GM21786 (cell line): ENCODE measurements around the gene LRRC32.
A peak's percentile ranks its signal among the peaks of the same experiment; 100 is the strongest.
"Not testable (repeated sequence)": the region's sequence is repeated elsewhere in the genome, so short reads cannot be mapped to it uniquely, and the experiment has no call there.

Experiments
- ATAC-seq: cut with Tn5 transposase; IDR thresholded peaks from one replicate; pipeline ENCODE4 v1.9.1; 2021; ENCODE audit not compliant: unreplicated experiment

LRRC32 gene

DNA sequence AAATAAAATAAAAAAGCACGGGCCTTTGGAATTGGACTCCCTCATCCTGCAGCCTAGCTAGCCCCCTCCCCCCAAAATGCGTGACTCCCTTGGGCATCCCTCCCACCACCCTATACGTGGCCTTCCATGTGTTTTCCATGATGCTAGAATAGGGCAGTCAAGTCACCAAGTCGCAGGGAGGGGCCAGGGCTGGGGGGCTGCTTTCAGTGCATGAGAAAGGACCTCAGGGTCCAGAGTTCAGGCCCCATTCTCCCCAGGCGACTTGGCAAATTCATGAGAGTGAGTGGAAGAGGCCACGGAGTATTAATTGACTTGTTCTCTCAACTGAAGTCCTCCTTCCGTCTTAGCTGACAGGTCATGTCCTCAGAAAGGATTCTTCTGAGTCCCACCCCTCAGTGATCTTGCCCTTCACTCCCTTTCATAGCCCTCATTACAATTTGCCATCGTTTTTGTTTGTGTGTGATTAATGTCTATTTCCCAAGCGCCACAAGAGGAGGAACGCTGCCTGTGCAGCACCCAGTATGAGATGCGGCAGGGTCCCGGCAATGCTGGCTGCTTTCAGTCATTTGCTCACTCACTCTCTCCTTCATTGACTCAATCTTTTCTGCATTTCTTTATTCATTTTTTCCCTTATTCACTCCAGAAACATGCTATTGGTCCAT is 17.4 kb downstream of the LRRC32 start:
- ATAC-seq = no peak

DNA sequence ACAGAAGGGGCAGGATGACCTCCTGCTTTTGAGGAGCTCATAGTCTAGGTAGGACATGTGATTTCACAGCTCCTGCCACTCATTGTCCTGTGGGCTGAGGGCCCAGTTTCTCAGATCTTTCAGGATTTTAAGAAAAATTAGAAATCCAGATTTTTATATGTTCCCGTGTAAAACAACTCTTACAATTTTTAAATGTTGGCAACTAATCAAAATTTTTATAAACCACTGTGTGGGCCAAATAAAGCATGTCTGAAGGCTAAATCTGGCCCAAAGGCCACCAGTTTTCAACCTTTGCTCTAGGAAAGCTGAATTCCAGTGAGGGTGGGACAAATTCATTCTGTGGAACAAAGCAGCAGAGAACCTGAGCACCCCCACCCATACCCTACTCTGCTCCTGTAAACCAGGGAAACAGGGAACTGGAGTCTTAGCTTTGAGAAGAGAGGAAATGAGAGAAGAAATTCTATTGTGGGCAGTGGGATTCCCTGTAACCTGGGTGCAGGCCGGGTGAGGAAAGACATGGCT is 20.6 kb downstream of the LRRC32 start:
- no peak for ATAC-seq

DNA sequence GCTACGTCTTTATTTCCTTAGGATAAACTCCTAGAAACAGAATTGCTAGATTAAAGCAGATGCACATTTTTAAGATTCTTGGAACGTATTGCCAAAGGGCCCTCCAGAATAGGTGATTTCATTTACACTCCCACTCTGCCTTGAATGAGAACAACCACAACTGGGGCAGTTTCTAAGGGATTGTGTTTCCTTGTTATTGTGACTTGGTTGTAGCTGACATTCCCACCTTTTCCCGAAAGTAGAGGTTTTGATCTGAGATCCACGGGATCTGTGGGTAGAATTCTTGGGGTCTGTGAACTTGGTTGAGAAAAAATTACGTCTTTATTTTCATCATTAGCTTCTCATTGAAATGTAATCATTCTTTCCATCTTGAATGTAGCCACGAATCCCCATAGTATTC is 21.5 kb downstream of the LRRC32 start:
- ATAC-seq = no peak

DNA sequence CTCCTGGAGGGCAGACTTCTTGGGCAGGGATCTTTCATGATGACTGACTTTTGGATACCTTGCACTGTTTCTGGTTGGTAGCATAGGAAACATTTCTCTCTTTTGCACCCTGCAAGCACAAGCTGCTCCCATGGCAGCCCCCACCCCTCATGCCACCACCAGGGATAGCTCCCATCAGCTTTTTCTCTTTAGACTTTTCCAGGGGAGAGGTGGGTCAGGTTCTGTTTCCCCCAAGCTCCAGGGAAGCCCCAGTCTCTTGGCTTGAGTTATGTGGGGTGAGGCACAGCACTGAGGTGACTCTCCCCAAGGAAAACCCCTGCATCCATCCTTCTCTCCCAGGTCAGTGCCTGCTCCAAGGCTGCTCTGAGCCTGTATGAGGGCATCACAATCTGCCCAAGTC is 22.5 kb downstream of the LRRC32 start:
- no peak for ATAC-seq

DNA sequence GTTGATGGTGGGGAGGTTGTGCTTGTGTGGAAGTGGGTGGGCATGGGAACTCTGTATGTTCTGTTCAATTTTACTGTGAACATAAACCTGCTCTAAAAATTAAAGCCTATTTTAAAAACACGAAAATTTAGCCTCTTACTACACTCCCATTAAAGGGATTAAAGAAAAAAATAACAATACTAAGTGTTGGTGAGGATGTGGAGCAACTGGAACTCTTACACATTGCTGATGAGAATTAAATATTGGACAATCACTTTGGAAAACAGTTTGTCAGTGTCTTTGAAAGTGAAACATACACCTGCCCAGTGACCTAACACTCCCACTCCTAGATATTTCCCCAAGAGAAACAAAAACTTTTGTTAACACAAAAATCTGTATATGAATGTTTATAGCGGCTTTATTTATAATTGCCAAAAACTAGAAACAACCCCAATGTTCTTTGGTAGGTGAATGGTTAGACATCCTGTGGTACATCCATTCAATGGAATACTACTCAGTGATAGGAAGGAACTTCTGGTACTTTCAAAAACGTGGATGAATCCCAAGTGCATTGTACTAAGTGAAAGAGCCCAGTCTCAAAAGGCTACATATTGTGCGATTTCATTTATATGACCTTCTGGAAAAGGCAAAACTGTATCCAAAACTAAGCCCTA is 23.5 kb downstream of the LRRC32 start:
- no peak for ATAC-seq

DNA sequence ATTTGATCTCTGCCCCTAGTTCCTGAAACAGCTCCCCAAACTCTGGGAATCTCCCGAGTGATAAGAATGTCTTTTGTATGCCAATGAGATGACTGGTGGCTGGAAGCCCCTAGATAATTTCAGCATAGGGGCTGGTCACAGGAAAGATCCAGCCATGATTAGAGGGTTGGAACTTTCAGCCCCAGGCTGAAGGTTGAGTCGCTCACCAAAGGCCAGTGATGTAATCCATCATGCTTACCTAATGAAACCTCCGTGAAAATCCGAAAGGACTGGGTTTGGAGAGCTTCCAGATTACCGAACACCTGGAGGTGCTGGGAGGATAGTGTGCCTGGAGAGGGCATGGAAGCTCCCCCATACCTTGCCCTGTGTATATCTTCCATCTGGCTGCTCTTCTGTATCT is 26.0 kb downstream of the LRRC32 start:
- ATAC-seq = no peak

DNA sequence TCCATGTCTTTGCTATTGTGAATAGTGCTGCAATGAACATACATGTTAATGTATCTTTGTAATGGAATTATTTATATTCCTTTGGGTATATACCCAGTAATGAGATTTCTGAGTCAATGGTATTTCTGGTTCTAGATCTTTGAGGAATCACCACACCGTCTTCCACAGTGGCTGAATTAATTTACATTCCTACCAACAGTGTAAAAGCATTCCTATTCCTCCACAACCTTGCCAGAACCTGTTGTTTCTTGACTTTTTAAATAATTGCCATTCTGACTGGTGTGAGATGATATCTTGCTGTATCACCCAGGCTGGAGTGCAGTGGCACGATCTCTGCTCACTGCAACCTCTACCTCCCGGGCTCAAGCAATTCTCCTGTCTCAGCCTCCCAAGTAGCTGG is 26.8 kb downstream of the LRRC32 start:
- ATAC-seq = not testable (repeated sequence)

DNA sequence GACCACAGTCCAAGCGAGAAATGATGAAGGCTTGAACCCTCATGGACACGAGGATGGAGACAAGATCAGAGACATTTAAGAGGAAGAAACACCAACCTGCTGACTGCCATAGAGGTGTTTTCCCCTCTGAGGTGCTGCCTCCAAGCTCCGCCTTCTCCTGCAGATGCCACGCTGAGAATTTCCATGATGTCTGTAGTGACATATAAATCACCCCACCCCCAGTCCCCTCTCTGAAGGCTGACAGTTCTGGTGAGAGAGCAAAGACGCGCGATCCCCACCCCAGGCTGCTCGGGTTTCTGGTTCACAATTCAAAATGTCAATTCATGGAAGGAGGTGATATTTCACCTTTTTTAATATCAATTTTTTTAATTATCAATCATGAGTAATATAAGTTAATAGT is 28.2 kb downstream of the LRRC32 start:
- no peak for ATAC-seq

DNA sequence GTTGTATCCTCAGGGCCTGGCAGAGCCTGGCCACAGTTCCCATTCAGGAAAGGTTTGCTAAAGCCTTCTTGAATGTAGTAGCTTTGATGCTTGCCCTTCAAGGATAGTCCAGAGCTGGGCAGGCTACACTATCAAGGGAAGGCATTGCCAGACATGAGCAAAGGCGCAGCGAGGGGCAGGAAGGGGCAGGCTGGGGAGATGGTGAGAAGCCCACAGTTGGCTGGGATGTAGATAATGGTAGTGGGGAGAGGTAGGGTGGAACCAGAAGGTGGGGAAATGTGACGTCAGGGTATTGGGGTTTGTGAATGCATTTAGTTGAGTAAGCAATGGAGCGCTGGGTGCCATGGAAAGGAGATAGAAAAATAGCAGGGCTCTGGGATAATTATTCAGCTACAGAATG is 28.6 kb downstream of the LRRC32 start:
- ATAC-seq = no peak

DNA sequence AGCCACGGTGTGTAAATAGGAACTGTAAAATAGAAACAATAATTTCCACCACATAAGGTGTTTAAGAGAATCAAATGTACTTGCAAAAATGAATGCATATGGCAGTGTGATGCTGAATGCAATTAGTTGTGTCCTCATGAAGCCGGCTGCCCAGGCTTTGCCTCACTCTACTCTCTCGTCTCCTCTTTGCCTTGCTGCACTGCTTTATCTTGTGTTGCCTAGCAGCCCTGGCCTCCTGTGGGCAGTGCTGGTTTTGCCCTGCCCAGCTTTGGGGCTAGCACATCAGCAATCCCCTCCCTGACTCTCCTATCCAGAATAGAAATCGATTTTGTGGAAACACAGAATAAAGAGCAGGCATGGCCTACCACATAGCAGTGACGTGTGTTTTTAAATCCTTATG is 30.0 kb downstream of the LRRC32 start:
- ATAC-seq = no peak

DNA sequence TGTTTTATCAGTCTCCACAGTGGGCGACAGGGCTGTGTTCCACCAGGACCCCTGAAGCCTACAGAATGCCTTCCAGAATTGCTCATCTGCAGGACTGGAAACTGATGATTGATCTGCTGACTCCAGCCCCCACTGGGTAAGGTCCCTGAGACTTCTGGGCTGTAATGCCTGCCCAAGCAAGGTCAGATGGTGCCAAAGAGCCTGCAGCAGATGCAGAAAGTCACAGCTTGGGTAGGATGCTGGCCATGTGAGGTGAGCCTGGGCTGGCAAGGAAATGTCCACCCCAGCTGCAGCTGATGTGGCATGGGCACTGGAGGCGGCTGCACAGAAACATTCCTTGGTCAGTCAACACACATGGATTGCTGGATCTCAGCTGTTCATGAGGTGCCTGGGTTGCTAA is 30.9 kb downstream of the LRRC32 start:
- ATAC-seq = no peak

DNA sequence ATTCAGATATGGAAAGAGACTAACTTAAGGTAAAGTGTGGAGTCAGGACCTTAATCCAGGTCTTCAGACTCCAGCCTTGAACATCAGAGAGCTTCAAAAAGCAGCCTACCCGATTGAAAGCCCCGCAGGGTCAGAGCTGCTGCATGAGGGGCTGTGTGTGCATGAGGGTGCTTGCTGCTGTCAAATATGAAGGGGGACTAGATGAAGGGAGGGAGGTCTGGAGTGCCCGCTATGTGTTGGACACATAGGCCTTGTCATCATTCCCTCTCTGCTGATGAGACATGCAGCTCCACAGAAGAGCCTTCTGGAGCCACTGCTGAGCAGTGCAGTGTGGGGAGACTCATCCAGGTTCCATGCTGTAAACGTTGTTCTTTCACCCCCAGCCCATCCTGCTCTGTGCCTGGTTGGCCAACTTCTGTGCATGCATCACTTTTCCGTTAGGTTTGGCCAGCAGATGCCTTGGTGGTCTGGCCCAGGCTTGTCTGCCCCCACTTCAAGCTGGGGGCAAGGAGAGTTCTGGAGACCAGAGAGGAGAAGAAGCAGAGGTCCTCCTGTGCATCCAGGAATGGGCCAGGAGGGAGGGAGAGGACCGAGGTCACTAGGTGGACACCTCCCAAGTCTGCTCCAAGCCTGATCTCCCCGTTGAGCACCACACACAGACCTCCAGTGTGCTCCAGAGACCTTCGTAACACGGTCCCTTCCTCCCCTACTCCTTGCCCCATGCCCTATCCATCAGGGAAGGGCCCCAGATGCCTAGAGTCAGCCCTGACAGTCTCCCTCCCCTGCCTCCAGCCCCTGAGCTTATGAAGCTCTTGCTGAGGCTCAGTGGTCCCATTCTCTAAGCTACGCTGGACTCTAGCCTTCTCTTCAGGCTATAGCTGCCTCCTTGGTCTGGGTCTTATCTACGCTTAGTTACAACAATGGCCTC is 32.0 kb downstream of the LRRC32 start:
- ATAC-seq = no peak

DNA sequence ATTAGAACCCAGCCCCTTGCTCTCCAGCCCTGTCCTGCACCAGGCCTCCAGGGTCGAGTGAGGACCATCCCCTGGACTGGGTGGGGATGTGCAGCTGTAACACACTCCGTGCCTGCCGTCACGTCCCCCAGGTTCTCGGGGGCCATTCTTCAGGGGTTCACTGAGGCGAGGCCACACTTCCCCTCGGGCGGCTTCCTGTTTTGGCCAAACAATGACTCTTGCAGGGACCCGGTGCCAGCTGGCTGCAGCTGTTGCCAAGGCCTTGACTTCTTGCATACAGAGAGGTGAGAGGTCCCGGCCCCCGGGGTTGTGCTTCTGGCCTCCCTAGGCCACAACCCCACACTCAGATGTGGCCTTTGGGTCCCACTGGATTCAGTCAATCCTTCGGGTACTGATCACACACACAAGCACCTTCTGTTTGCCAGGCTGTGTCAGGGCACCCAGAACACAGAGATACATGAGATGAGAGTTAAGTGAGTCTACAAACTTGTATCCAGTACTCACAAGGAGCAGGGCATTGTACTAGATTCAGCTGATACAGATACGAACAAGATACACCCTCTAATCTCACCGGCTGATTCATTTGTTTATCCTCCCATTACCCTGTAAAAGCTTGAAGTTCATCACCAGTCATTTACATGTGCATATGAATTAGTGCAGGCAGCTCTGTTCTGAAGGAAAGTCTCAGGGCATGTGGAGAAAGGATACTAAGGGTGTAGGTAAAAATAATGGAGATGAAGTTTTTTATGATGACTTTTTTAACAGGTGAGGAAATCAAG is 32.9 kb downstream of the LRRC32 start:
- ATAC-seq = peak; percentile 94

DNA sequence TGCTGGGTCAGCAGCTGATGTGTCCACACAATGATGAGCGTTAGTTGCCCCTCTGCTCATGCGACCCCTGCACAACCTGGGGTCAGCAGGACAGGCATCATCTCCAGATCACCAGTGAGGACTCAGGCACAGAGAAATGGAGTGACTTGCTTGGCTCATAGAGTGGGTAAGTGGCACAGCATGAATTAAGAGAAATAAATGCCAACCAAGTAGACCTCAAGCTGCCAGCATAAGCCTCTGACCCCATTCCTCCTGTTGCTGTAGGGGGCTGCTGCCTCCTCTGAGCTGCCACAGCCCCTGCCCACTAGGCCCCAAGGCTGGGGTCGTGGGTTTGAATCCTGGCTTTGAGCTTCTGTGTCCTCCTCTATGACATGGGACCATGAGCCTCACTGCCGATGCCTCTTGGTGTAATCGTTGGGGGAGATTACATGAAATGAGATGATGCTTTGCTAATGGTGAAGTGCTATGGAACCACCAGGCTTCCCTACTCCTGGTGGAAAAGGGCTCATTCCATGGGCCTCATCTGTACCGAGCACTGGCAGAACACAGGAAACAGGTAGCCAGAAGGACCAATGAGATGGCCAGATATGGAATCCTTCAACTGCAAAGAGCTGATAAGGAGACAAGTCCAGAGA is 33.6 kb downstream of the LRRC32 start:
- ATAC-seq = no peak

DNA sequence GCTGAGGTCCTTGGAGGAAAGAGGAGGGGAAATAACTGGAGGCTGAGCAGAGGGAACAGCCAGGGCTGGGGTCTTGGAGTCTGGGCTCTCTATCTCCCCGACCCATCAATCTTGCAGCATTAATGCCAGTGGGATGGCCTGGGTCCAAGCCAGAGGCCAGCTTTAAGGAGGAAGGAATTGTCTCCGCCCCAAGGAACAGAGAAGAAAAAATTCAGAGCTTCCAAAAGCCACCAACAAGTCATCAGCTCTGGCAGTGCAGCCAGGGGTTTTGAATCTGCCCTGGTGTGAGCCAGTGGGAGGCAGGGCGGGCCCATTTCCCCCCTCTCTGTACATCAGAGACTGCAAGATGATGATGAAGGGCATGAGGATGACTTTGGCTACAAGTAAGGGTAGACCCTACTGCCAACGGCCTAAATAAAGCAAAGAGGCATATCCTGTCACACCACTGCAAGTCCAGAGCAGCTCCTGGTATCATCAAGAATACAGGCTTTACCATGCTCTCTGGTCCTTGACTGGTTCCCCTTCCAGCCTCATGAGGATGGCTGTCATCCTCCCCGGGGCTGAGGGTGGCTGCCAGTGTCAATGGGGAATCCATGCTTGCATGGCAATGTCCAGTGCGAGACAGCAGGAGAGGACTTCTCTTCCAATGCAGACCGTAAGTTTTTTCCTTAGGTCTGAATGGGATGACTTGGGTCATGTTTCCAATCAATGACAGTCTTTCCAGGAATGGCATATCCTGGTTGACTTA is 34.4 kb downstream of the LRRC32 start:
- no peak for ATAC-seq

DNA sequence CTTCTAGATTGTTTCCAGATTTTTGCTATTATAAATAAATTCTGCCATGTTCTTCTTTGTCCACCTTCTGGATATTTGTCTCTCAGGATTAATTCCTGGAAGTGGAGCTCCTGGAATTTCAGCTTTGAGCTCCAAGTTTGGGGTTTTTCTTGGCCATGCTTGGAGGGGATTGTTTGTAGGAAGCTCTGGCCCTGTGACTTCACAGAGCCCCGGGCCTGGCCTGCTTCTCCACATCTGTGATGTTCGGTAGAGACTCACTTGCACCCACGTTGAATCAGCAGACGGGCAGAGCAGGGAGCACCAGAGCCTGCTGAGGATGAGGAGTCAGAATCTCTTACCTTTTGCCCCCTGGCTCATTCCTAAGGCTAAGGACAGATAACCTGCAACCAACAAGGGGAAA is 35.7 kb downstream of the LRRC32 start:
- no peak for ATAC-seq

DNA sequence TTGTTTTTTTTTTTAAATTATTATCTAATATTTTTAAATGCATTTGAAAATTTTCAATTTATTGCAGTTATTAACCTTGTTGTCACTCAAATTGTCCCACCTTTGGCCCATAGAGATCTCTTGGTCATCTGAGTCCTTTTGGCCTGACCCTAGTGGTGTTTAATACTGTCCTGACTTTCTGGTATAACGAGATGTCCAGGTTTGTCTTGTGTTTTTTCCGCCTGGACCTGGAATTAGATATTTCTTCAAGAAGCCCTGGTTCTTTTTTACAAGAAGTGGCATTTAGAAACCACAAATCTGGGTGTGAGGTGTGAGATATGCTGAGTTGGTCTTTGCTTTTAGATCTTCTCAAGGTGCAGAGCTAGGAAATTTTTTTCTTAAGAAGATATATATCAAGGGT is 38.1 kb downstream of the LRRC32 start:
- ATAC-seq = no peak

DNA sequence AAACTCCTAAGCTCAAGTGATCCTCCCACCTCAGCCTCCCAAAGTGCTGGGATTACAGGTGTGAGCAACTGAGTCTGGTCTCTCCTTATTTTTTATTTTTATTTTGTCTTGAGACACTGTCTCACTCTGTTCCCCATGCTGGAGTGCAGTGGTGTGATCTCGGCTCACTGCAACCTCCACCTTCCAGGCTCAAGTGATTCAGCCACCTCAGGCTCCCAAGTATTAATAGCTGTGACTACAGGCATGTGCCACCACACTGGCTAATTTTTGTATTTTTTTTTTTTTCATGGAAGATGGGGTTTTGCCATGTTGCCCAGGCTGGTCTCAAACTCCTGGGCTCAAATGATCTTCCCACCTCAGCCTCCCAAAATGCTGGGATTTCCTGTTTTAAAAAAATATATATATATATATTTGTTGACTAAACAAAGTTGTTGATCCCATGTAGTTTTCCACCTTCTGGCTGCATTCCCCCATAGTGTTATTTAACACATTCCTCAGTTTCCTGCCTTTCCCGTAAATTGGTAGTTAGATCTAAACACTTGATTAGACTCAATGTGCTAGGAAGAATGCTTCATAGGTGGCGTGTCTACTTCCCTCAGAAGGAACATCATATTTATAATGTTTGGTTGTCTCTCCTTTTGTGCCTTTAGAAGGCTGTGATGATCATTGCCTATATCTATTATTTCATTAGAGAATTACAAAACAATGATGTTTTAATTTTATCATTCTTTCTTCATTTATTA is 38.8 kb downstream of the LRRC32 start:
- no peak for ATAC-seq
